H9 (cell line): ENCODE data around the gene AFAP1L1. TPM values are rescaled to one million over a fixed set of nuclear protein-coding genes. Genes with fewer than 3 reads are reported as not detected.

Experiments used
- DNase-seq: peaks from one replicate; pipeline ENCODE4 v3.0.0-alpha.2; 2017
- H2AFZ ChIP-seq: one replicate; pipeline ENCODE4 v1.6.1; 2013; ENCODE audit warnings: mild to moderate bottlenecking, low read length, control low read depth, moderate library complexity
- H2AK5ac ChIP-seq: 2 replicates; pipeline ENCODE4 v1.6.1; 2013; ENCODE audit warnings: low read length, control low read depth, mixed read lengths; ENCODE audit not compliant: insufficient read length
- H2BK120ac ChIP-seq: one replicate; pipeline ENCODE4 v1.6.1; 2013; ENCODE audit warnings: low read depth, mild to moderate bottlenecking, low read length, control low read depth, inconsistent platforms; ENCODE audit not compliant: poor library complexity, severe bottlenecking
- H2BK12ac ChIP-seq: 2 replicates; pipeline ENCODE4 v1.6.1; 2013; ENCODE audit warnings: low read length, control low read depth, mixed read lengths, low read depth; ENCODE audit not compliant: insufficient read length
- H2BK15ac ChIP-seq: 2 replicates; pipeline ENCODE4 v1.6.1; 2013; ENCODE audit warnings: low read depth, low read length, control low read depth
- H2BK20ac ChIP-seq: one replicate; pipeline ENCODE4 v1.6.1; 2013; ENCODE audit warnings: low read depth, mild to moderate bottlenecking, low read length, control low read depth, inconsistent platforms; ENCODE audit not compliant: poor library complexity, severe bottlenecking
- H2BK5ac ChIP-seq: 2 replicates; pipeline ENCODE4 v1.6.1; 2013; ENCODE audit warnings: low read length, control low read depth, mixed read lengths; ENCODE audit not compliant: insufficient read length
- H3K14ac ChIP-seq: 2 replicates; pipeline ENCODE4 v1.6.1; 2013; ENCODE audit warnings: low read length, control low read depth; ENCODE audit not compliant: insufficient read depth
- H3K18ac ChIP-seq: 2 replicates; pipeline ENCODE4 v1.6.1; 2013; ENCODE audit warnings: low read depth, mild to moderate bottlenecking, mixed read lengths, low read length, control low read depth; ENCODE audit not compliant: insufficient read length
- H3K23ac ChIP-seq: 2 replicates; pipeline ENCODE4 v1.6.1; 2013; ENCODE audit warnings: low read length, control low read depth, mixed read lengths, low read depth; ENCODE audit not compliant: insufficient read length
- H3K23me2 ChIP-seq: 2 replicates; pipeline ENCODE4 v1.6.1; 2013; ENCODE audit warnings: low read depth, mild to moderate bottlenecking, mixed read lengths, low read length, control low read depth; ENCODE audit not compliant: insufficient read length, poor library complexity, severe bottlenecking
- H3K27ac ChIP-seq: 2 replicates; pipeline ENCODE4 v1.5.1; 2013; ENCODE audit warnings: low read length, control low read depth, mixed read lengths, low read depth; ENCODE audit not compliant: insufficient read length
- H3K27me3 ChIP-seq: 2 replicates; pipeline ENCODE4 v1.6.1; 2013; ENCODE audit warnings: low read length, control low read depth, inconsistent platforms; ENCODE audit not compliant: insufficient read depth
- H3K4ac ChIP-seq: 2 replicates; pipeline ENCODE4 v1.6.1; 2013; ENCODE audit warnings: low read depth, mild to moderate bottlenecking, control low read depth, inconsistent platforms, low read length, moderate library complexity
- H3K4me1 ChIP-seq: 2 replicates; pipeline ENCODE4 v1.6.1; 2013; ENCODE audit warnings: low read length, control low read depth, inconsistent platforms; ENCODE audit not compliant: insufficient read depth
- H3K4me2 ChIP-seq: 2 replicates; pipeline ENCODE4 v1.6.1; 2013; ENCODE audit warnings: low read length, control low read depth, mixed read lengths; ENCODE audit not compliant: insufficient read length, insufficient read depth
- H3K56ac ChIP-seq: 2 replicates; pipeline ENCODE4 v1.6.1; 2013; ENCODE audit warnings: low read depth, mild to moderate bottlenecking, mixed read lengths, low read length, control low read depth; ENCODE audit not compliant: insufficient read length
- H3K79me1 ChIP-seq: 2 replicates; pipeline ENCODE4 v1.6.1; 2013; ENCODE audit warnings: low read depth, mild to moderate bottlenecking, moderate library complexity, low read length, control low read depth, inconsistent platforms; ENCODE audit not compliant: insufficient read depth, poor library complexity, severe bottlenecking
- H3K79me2 ChIP-seq: 2 replicates; pipeline ENCODE4 v1.6.1; 2013; ENCODE audit warnings: low read length, control low read depth, inconsistent platforms; ENCODE audit not compliant: insufficient read depth
- H3K9ac ChIP-seq: 2 replicates; pipeline ENCODE4 v1.6.1; 2013; ENCODE audit warnings: low read length, control low read depth, mixed read lengths; ENCODE audit not compliant: insufficient read length; ENCODE audit errors: extremely low read depth
- H3K9me3 ChIP-seq: one replicate; pipeline ENCODE4 v1.6.1; 2013; ENCODE audit warnings: low read depth, low read length, inconsistent platforms; ENCODE audit not compliant: control insufficient read depth
- H3T11ph ChIP-seq: one replicate; pipeline ENCODE4 v1.6.1; 2013; ENCODE audit warnings: mild to moderate bottlenecking, low read length, control low read depth, inconsistent platforms
- H4K20me1 ChIP-seq: one replicate; pipeline ENCODE4 v1.6.1; 2013; ENCODE audit not compliant: control insufficient read depth, insufficient read length, insufficient read depth
- H4K5ac ChIP-seq: 2 replicates; pipeline ENCODE4 v1.6.1; 2013; ENCODE audit warnings: low read depth, mild to moderate bottlenecking, mixed read lengths, low read length, control low read depth; ENCODE audit not compliant: insufficient read length
- H4K8ac ChIP-seq: replicated peaks from 2 replicates; pipeline ENCODE4 v1.6.1; 2013; ENCODE audit warnings: low read length, control low read depth, mixed read lengths, low read depth; ENCODE audit not compliant: insufficient read length
- H4K91ac ChIP-seq: 2 replicates; pipeline ENCODE4 v1.6.1; 2013; ENCODE audit warnings: low read depth, mild to moderate bottlenecking, moderate library complexity, mixed read lengths, low read length, control low read depth; ENCODE audit not compliant: insufficient read length
- H3K27ac Mint-ChIP-seq, 3 experiments: 2 replicates in 2 of 3; 3 replicates in 1 of 3; pipeline ENCODE4 v1.8.0; 2020 to 2021; ENCODE audit warnings: mixed read lengths in 3 of 3, mild to moderate bottlenecking in 1 of 3, moderate library complexity in 1 of 3
- H3K27me3 Mint-ChIP-seq: 2 replicates; pipeline ENCODE4 v1.8.0; 2021; ENCODE audit warnings: low read depth, mild to moderate bottlenecking, moderate library complexity, mixed read lengths
- H3K36me3 Mint-ChIP-seq, 3 experiments: 2 replicates in 2 of 3; 3 replicates in 1 of 3; pipeline ENCODE4 v1.8.0; 2020 to 2021; ENCODE audit warnings: low read depth in 3 of 3, mixed read lengths in 3 of 3; ENCODE audit not compliant: insufficient read depth in 1 of 3
- H3K4me1 Mint-ChIP-seq, 2 experiments: 2 replicates each; pipeline ENCODE4 v1.8.0; 2020; ENCODE audit warnings: mixed read lengths in 2 of 2
- H3K4me3 Mint-ChIP-seq, 2 experiments: 2 replicates in 1 of 2; 3 replicates in 1 of 2; pipeline ENCODE4 v1.8.0; 2020 to 2021; ENCODE audit warnings: mild to moderate bottlenecking in 2 of 2, mixed read lengths in 2 of 2, moderate library complexity in 1 of 2
- H3K9me3 Mint-ChIP-seq, 2 experiments: 2 replicates in 1 of 2; 3 replicates in 1 of 2; pipeline ENCODE4 v1.8.0; 2020; ENCODE audit warnings: mild to moderate bottlenecking in 2 of 2, mixed read lengths in 2 of 2, moderate library complexity in 1 of 2
- CTCF ChIP-seq: fragments of 200-600 bp; sonication (generic); conservative IDR thresholded peaks from 3 replicates; pipeline ENCODE4 v1.8.0; 2021; ENCODE audit warnings: antibody characterized with exemption, mild to moderate bottlenecking
- WGBS: extraction: QIAGEN DNeasy Blood & Tissue Kit; methylation state at CpG from one replicate; pipeline ENCODE4 v1.1.7; 2013; ENCODE audit warnings: missing lambda C conversion rate, low lambda C conversion rate, mixed read lengths; ENCODE audit not compliant: insufficient read length; ENCODE audit errors: extremely low coverage; 5-methylcytosine and 5-hydroxymethylcytosine counted together
- total RNA-seq: library from RNA; stranded (reverse); gene quantifications from 2 replicates; pipeline ENCODE4 v1.2.1, GENCODE V29; 2021

The AFAP1L1 gene
- total RNA-seq, 1 experiment from 2014 or later: 1.8 TPM

GRCh38 chr5:149227168-149227826, 44.4 kb upstream of the AFAP1L1 start:
- no peak overlapping the region for H4K8ac ChIP-seq
- H3K9me3 ChIP-seq: no peaks in the 10 kb centered on the region
- no peak overlapping the region for H3K56ac ChIP-seq
- no peak overlapping the region for H2BK120ac ChIP-seq
- H2BK15ac ChIP-seq: no peak overlapping the region
- no peak overlapping the region for H3K18ac ChIP-seq
- no peak overlapping the region for H3K27ac ChIP-seq
- Mint-ChIP-seq H3K36me3 (no peaks in the 10 kb centered on the region), H3K4me1 (peaks cover 4% of the 10 kb centered on the region in 2 experiments), H3K9me3 (no peaks in the 10 kb centered on the region), H3K4me3 (no peak overlapping the region), H3K27ac (no peak overlapping the region), H3K27me3 (peaks cover 2% of the 10 kb centered on the region)
- no peak overlapping the region for H3T11ph ChIP-seq
- WGBS: no CpG with 5 or more reads among the region's 2 CpGs
- H2AK5ac ChIP-seq: no peak overlapping the region
- H3K4me2 ChIP-seq: no peak overlapping the region
- no peak overlapping the region for H4K5ac ChIP-seq
- TF ChIP-seq CTCF: no peak
- no peak overlapping the region for H3K9ac ChIP-seq
- no peak for DNase-seq
- no peaks in the 10 kb centered on the region for H3K79me1 ChIP-seq
- H3K23me2 ChIP-seq: no peaks in the 10 kb centered on the region
- H3K27me3 ChIP-seq: no peaks in the 10 kb centered on the region
- peaks cover 3% of the 10 kb centered on the region for H3K4me1 ChIP-seq
- no peak overlapping the region for H2BK12ac ChIP-seq
- H3K4ac ChIP-seq: no peak overlapping the region
- H3K23ac ChIP-seq: no peak overlapping the region
- no peak overlapping the region for H3K14ac ChIP-seq
- H4K20me1 ChIP-seq: no peaks in the 10 kb centered on the region
- H2BK5ac ChIP-seq: no peak overlapping the region
- no peaks in the 10 kb centered on the region for H3K79me2 ChIP-seq
- no peak overlapping the region for H2AFZ ChIP-seq
- no peak overlapping the region for H4K91ac ChIP-seq
- no peak overlapping the region for H2BK20ac ChIP-seq
